ENCODE data around the gene GRIK5. TPM values are rescaled to one million over a fixed set of nuclear protein-coding genes. Genes with fewer than 3 reads are reported as not detected.

The GRIK5 gene
- total RNA-seq, 4 donors from 2014 or later = 0.08 to 1.1 (median 0.37) TPM

- Histone ChIP-seq H3K27ac (no peak overlapping the region), H3K36me3 (no peaks in the 10 kb centered on the region), H3K9me3 (no peaks in the 10 kb centered on the region), H3K4me1 (peaks cover 0 to 21% (median 0%) of the 10 kb centered on the region in 3 donors), H3K27me3 (peaks cover 0 to 54% (median 2%) of the 10 kb centered on the region in 4 donors), H3K4me3 (no peak overlapping the region)
- TF ChIP-seq, protein P1, sequence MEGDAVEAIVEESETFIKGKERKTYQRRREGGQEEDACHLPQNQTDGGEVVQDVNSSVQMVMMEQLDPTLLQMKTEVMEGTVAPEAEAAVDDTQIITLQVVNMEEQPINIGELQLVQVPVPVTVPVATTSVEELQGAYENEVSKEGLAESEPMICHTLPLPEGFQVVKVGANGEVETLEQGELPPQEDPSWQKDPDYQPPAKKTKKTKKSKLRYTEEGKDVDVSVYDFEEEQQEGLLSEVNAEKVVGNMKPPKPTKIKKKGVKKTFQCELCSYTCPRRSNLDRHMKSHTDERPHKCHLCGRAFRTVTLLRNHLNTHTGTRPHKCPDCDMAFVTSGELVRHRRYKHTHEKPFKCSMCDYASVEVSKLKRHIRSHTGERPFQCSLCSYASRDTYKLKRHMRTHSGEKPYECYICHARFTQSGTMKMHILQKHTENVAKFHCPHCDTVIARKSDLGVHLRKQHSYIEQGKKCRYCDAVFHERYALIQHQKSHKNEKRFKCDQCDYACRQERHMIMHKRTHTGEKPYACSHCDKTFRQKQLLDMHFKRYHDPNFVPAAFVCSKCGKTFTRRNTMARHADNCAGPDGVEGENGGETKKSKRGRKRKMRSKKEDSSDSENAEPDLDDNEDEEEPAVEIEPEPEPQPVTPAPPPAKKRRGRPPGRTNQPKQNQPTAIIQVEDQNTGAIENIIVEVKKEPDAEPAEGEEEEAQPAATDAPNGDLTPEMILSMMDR (IDR thresholded peaks at IDR 0.05) = no peak
- TF ChIP-seq POLR2A (IDR thresholded peaks at IDR 0.05) = no peak
- WGBS, 2 donors = 64 to 65% methylated on average over 5 to 6 of the region's 6 CpGs
- intact Hi-C loops (cut with DNase I) = no loop called here
- no peak for DNase-seq
These were observed 2.6 kb downstream of the GRIK5 start for GRCh38 chr19:42067315-42067888.

DNA sequence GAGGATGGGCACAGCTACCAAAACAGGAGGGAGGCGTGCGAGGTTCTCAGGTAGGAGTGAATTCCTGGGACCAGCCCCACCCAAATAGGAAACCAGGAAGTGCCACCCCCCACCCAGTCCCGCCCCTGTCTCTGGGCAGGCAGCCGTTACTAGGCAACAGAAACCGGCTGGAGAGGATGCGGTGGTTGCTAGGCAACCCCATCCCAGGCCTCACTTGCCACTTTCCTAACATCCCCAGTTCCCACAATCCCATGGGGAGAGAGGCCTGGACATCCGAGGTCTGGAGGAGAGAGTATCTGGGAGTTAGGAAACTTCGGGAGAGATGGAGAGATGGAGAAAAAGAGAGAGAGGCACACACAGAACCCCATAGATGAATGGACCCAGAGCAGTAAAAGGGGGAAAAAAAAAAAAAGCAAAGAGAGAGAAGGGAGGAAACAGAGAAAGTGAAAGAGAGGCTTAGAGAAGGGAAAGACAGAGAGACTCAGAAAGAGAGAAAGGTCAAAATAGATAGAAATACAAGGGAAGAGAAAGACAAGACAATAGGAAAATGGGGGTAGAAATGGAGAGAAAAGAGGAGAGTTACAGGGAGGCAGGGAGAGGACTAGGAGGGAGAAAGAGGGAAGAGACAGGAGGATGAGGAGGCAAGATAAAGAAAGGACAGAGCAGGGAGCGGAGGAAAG is 3.8 kb downstream of the GRIK5 start:
- H3K4me3 ChIP-seq = no peak overlapping the region
- no peak for DNase-seq
- peaks cover 0 to 54% (median 2%) of the 10 kb centered on the region in 4 donors for H3K27me3 ChIP-seq
- H3K9me3 ChIP-seq = no peaks in the 10 kb centered on the region
- 46 to 81% methylated on average over 2 to 4 of the region's 9 CpGs for WGBS, 2 donors
- intact Hi-C loops (cut with DNase I) = no loop called here
- TF ChIP-seq, protein P1 (IDR thresholded peaks at IDR 0.05) = no peak
- no peak for TF ChIP-seq POLR2A (IDR thresholded peaks at IDR 0.05)
- H3K36me3 ChIP-seq = peaks cover 0 to 5% (median 0%) of the 10 kb centered on the region in 3 donors
- peaks cover 0 to 21% (median 0%) of the 10 kb centered on the region in 3 donors for H3K4me1 ChIP-seq
- no peak overlapping the region for H3K27ac ChIP-seq

DNA sequence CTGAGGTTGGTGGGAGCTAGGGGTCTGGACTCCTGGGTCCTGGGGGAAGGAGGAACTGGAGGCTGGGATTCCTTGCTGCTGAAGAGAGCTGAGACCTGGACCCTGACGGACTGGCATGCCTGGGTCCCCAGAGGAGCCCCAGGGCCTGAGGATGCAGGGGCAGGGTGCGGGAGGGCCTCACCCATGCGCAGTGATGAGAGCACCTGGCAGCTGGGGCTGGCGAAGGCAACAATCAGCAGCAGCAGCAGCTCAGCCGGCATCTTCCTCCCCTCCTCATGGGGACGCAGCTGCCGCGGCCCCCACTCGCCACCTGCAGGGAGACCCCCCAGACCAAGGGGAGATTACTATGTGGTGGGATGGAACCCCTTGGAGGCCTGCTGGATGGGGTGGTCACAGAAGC is 4.5 kb downstream of the GRIK5 start:
- peaks cover 0 to 5% (median 0%) of the 10 kb centered on the region in 3 donors for H3K36me3 ChIP-seq
- 100% methylated on average over 3 of the region's 9 CpGs; no CpG with 5 or more reads in 1 of the 2 donors for WGBS, 2 donors
- no peak overlapping the region for H3K4me3 ChIP-seq
- H3K27ac ChIP-seq = no peak overlapping the region
- H3K27me3 ChIP-seq = peaks cover 0 to 54% (median 2%) of the 10 kb centered on the region in 4 donors
- intact Hi-C loops (cut with DNase I) = no loop called here
- peaks cover 0 to 21% (median 0%) of the 10 kb centered on the region in 3 donors for H3K4me1 ChIP-seq
- DNase-seq = no peak
- no peaks in the 10 kb centered on the region for H3K9me3 ChIP-seq
- no peak for TF ChIP-seq POLR2A (IDR thresholded peaks at IDR 0.05)
- TF ChIP-seq, protein P1 (IDR thresholded peaks at IDR 0.05) = no peak

GRCh38 chr19:42065051-42065450 is 5.0 kb downstream of the GRIK5 start:
- TF ChIP-seq, protein P1 (IDR thresholded peaks at IDR 0.05) = no peak
- Histone ChIP-seq H3K4me3 (no peak overlapping the region), H3K27ac (no peak overlapping the region), H3K36me3 (peaks cover 0 to 5% (median 0%) of the 10 kb centered on the region in 3 donors), H3K4me1 (peaks cover 0 to 17% (median 0%) of the 10 kb centered on the region in 3 donors), H3K27me3 (peaks cover 0 to 50% (median 2%) of the 10 kb centered on the region in 4 donors), H3K9me3 (no peaks in the 10 kb centered on the region)
- 80 to 92% methylated on average over 3 to 4 of the region's 13 CpGs for WGBS, 2 donors
- intact Hi-C loops (cut with DNase I) = no loop called here
- no peak for DNase-seq

DNA sequence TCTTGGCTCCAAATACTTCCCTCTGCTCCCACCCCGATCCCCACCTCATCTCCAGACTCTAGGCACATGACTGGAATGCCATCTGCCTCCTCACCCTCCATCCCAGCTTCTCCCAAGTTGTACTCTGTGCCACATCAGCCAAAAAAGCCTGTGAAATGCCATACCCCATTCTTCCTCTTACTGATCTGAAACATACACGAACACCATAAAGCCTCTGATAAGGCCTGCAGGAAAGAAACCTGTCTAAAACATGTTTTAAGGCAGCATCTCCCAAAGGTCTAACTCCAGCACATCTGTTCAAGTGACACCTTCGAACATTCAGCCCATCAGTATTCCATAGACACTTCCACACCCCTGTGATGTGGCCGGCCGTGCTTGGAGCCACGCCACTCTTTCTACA is 5.6 kb downstream of the GRIK5 start:
- WGBS, 2 donors = 85% methylated on average over 6 of the region's 6 CpGs
- Histone ChIP-seq H3K27ac (no peak overlapping the region), H3K9me3 (no peaks in the 10 kb centered on the region), H3K4me3 (no peak overlapping the region), H3K36me3 (peaks cover 0 to 5% (median 0%) of the 10 kb centered on the region in 3 donors), H3K4me1 (peaks cover 0 to 10% (median 0%) of the 10 kb centered on the region in 3 donors), H3K27me3 (peaks cover 0 to 44% (median 2%) of the 10 kb centered on the region in 4 donors)
- TF ChIP-seq, protein P1 (IDR thresholded peaks at IDR 0.05) = no peak
- no peak for TF ChIP-seq POLR2A (IDR thresholded peaks at IDR 0.05)
- no peak for DNase-seq
- intact Hi-C loops (cut with DNase I) = no loop called here

Data from esophagus squamous epithelium (tissue), 5 donors.